ENCODE data around the gene EML1.

EML1 gene

DNA sequence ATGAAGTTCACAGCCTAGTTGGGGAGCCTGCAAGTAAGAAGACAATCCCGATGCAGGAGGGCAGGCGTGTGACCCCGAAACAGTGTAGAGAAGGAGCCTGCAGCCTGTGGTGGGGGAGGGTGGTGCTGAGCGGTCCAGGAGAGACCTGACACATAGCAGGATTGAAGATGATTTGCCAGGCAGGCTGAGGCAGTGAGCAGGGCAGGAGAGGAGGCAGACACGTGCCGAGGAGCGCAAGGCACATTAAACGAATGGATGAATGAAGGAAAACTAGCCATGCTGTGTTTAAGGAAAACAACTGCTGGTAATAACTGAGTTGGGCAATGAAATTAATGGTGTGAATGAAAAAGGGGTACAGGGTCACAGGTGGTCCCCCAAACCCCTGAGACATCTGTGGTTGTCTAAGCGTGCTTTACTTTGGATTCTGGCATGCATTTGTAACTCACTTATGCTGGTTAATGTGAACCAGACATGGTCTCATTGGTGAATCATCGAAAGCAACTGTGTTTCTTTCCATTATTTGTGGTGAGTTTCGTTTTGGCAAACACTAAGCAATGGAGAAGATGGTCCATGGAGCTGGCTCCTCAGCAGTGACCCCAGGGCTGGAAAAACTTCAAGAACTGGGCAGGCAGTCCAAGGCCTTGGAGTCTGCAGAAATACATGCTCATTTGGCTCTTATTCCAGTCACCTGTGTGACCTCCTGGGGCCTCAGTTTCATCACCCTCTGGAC is 175.1 kb downstream of the EML1 start:
- peak; percentile 52 for DNase-seq (ENCODE audit: low read depth)

DNA sequence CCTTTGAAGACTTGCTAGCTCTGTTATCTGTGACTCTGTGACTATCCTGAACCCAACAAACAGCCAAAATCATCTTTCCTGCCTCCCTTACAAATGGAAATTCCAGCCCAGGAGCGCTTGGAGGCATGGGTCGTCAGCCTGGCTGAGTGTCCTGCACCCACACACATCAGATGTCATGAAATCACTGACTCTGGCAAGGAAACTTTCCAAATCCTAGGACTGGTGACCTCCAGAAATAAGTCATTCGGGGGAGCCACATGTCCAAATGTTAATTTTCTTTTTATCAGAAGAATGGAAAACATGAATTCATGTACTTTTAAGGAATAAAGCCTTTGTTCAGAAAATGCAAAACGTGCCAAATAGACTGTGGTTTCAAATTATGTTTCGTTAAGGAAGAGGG is 175.7 kb downstream of the EML1 start:
- no peak for DNase-seq (ENCODE audit: low read depth)

DNA sequence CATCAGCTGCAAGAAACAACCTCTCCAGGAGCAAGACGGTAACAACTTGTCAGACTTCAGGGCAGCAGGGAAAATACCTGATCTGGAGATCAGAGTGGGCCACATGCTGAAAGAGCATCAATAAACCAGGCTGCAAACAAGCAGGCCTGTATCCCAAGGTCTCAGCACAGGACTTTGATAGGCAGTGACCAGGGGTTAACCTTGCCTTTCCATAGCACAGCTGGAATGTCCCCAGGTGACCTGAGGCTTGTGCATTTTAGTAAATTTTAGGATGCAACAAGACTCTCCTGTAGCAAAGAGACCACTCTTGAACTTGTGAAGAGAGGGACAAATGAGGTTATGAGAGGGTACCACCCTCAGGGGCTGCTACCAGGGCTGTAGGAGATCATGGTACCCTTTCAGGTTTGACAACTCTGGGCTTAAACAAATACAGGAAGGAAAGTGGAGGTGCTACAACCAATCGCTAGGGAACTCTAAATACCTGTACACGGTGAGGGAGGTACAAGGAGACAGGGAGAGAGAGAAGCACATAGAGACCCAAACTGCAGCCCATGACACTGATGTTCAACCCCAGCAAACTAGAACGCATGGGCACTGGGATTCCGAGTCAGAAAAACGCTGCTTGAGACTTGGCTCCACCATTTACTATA is 176.6 kb downstream of the EML1 start:
- DNase-seq (ENCODE audit: low read depth): no peak

DNA sequence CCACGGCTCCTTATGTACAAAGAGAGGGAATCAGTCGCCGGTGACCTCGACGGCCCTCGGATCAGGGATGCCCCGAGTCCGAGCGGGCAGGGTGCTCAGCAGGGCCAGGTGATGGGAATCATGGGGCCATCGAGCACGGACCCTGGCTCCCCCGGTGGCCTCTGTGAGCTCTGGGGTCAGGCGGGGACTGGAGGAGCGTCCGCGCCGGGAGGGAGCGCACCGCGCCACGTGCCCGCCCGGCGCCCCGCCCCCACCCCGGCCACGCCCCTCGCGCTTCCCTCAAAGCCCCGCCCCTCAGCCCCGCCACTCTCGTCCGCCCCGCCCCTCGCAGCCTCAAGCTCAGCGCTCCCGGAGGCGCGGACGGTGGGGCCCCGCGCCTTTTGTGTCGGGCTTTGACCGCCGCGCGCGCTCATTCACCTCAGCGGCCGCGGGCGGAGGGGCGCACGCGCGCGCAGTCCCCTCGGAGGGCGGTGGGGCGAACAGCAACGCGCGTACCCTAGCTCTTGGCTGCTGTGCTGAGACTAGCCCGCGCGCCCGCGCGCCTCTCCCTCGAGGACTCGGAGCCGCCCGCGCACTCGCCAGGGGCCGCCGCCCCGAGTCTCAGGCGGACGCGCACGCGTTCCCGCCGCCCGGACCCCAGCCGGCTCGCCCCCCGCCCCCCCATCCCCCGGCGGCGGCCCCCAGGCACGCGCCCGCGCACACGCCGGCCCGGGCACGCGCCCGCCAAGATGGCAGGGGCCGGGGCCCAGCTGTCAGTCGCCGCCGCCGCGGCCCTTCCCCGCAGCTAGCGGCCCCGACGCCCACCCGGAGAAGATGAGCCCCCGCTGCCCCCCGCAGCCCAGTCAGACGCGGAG is 178.1 kb downstream of the EML1 start:
- no peak for DNase-seq (ENCODE audit: low read depth)

DNA sequence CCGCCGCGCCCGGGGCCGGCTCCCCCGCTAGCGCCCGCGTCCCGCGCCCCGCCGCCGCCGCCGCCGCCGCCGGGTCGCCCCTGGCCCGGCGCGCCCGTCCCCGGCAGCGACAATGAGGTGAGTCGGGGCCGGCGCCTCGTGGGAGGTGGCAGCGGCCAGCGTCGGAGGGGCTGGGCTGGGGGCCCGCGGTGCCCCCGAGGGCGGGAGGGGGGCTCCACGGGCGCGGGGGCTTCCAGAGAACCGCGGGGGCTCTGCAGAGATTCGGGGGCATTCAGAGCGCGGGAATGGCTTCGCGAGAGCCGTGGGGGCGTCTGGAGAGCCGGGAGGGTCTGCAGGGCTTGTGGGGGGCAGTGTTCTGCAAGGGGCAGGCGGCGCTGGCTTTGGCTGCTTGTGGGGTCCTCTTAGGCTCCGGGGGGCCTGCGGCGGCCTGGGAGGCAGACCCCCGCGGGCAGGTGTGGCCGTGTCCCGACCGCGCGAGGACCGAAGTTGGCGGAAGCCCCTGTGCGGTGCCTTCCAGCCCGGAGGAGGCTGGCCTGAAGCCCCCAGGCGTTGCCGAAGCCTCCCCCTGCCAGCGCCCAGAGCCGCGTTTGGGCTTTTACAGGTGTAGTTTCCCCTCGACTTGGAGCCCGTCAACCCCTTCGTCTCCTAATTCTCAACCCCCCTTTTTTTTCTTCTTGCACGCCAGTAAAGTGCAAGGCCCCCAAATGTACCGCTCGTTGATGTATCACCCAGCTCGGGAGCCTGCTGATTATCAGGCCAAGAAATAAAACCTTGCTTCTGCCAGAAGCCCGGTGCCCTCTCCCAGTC is 178.9 kb downstream of the EML1 start:
- no peak for DNase-seq (ENCODE audit: low read depth)

DNA sequence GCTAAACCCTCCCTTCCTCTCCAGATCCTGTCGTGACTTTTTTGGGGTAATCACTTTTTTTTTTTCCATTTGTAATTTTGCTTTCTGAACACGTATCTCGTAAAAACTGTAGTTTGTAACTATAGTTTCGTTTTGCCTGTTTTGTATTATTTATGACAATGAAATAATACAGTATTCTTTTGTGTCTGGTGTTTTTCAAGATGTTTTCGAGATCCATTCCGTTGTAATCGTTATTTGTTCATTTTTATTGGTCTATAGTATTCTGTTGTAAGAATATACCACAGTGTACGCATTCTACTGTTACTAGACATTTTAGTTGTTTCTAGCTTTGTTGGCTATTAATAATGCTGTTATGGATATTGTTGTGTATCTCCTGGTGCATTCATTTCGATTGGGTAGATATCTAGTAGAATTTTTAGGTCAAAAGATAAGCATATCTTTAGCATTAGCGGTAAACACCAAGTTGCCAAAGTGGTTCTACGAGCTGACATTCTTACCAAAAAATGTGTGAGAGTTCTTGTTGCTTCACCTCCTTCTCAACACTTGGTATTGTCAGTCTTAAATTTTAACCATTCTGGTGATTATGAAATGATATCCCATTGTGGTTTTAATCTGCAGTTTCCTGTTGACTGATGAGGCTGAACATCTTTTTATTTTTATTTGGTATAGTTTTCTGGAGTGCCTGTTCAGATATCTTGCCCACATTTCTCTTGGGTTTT is 179.7 kb downstream of the EML1 start:
- DNase-seq (ENCODE audit: low read depth): no peak

DNA sequence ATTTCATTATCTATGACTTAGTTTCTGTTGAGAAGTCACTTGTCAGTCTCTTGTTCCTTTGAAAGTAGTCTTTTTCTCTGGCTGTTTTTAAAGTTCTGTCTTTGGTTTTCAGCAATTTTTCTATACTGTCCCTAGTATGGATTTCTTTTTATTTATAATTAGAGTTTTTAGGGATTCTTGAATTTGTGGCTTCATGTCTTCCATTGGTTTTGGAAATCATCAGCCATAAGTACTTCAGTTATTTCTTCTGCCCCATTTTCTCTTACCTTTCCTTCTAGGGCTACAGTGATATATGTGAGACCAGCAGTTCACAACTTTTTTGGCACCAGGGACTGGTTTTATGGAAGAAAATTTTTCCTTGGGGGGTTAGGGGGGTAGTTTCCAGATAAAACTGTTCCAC is 182.0 kb downstream of the EML1 start:
- DNase-seq (ENCODE audit: low read depth): no peak

DNA sequence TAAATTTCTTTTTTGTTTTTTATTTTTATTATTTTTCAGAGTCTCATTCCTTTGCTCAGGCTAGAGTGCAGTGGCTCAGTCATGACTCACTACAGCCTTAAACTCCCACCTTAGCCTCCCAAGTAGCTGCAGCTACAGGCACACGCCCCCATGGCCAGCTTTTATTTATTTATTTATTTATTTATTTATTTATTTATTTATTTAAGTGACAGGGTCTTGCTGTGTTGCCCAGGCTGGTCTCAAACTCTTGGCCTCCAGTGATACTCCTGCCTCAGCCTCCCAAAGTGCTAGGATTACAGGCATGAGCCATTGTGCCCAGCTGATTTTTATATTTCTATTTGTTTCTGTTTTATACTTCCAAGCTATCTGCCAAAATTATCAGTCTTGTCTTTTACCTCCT is 182.8 kb downstream of the EML1 start:
- no peak for DNase-seq (ENCODE audit: low read depth)

DNA sequence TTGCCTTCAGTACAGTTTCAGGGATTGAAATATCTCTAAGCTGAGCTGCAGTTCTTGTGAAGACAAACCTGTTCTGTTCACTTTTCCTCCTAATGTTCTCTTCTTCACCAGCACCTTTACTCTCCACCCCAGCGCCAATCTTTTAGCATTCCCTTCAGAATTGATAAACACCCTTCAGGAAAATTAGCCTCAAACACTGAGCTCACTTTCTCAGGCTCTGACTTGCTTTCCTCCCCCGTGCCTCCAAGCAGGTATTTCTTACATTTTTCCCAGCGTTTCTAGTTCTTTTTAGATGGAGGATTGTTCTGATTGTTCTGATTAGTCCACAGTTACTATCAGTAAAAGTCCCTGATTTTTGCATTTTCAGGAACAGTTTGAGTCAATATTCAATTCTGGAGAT is 183.5 kb downstream of the EML1 start:
- DNase-seq (ENCODE audit: low read depth): no peak

DNA sequence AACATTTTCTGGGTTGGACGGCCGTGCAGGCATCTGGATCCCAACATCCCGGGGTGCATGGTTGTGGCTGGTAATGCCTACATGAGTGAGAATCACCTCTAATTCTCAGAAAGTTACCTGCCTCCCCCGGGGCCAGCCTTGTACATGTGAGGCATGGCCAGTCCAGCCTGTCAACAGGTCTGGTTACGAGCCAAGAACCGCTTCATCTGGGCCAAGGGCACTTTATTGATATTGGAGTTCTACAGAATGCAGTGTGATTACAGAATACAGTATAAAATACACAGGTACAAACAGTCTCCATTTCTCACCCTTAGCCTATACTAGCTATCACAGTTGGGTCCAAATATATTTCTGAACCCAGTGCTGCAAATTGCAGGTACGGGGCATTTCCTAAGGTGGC is 187.1 kb downstream of the EML1 start:
- DNase-seq (ENCODE audit: low read depth): no peak

DNA sequence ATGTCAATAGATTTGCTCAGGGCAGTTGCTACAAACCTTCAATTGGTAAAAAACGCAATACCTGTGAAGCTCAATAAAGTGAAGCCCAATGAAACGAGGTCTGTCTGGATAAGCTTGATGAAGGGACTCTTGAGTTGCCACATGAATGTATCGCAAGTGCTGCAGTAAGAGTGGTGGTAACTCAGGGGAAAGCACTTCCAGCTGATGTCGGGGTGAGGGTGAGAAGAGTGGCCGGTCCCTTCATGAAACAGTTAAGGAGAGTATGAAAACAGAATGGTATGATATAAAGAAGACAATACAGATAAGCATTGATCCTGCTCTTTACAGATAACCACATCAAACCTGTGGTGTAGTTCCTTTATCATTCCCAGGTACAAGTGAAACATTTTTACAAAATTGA is 188.6 kb downstream of the EML1 start:
- no peak for DNase-seq (ENCODE audit: low read depth)

DNA sequence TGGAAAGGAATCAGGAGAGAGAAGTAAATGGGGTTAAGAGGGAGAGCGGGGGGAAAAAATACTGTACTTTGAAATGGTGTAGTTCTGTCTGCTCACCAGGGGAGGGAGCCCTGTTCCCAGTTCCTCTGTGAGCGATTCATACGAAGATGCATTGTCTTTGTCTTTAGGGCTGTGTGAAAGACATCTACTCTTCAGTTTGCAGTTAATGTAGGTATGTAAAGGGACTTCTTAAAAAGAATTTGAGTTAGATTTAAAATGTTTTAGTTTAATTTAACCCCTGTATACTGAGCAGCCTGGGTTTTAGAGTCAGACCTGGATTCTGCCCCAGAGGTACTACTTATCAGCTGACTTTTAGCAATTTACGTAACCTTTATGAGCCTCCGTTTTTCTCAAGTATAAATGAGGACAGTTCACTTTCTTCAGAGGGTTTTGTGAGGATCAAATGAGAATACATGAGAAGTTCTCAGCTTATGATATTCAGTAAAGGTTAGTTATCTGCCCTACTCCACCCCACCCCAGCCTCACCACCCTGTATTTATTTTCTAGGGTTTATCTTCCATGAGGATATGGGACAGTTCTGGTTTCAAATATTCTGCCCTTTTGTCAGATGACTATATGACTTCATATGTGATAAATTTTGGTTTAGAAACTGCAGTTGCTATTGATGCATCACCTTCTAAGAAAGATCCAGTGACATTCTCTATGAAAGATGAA is 189.5 kb downstream of the EML1 start:
- no peak for DNase-seq (ENCODE audit: low read depth)

DNA sequence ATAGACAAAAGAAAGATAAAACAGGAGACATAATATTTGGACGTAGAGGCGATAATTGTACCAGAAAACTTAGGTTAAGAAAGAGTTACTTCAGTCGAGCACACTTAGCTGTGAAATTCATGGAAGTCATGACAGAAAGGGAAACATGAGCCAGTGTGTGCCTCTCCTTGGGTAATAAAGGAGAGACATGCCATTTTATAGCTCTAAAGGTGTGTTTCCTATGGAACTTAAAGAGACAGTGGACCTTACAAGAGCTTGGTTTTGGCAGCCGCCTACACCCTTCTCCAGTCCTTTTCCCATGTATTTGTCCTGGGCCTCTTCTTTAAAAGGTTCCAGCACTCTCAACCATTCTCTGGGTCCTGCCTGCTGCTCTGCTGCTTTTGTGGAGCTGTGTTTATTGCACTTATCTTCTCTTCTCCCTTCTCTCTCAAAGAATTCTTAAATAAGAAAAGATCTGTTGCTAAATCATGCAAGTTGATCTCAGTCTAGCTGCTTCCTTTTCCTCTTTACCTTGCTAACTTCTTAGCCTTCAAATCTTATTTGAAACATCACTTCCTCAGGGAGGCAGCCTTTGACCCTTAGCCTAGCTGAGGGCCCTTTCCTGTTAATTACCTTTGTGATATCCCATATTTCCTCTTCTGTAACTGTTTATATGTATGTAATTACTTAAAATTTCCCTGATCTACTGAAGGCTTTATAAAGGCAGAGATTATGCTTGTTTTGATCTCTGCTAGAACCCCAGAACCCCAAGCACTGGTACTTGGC is 190.2 kb downstream of the EML1 start:
- no peak for DNase-seq (ENCODE audit: low read depth)

DNA sequence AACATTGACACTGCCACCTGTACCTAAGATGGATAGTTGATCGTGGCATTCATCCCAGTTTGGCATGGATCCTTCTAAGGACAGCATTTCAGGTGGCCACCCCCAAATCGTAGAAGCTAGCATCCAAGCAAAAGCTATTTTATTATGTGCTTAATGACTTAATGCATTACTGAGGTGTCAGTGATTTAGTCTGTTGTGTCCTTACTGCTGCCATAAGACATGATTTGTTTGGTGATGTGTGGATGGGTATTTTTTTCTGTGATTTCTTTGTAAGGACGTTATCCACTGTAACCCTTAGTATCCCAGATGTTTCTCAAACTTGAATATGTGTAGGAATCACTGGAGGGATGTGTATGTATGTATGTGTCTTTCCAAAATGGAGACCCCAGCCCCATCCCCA is 190.8 kb downstream of the EML1 start:
- no peak for DNase-seq (ENCODE audit: low read depth)

DNA sequence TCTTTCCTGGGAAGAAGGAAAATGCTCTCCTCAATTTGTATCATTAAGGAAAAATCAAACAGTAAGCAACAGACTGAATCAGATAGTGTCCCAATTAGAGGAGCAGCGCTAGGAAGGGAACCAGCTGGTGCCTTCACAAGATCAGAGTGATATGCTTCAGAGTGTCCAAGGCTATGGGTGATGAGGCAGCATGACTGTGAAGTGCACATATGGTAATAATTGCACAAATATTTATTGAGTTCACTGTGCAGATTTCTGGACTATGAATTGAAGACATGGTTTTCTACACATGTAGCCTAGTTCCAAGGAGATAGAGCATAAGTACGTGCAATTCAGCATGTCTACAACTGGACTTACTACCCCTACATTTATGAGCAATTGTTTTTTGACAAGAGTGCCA is 193.2 kb downstream of the EML1 start:
- DNase-seq (ENCODE audit: low read depth): no peak

DNA sequence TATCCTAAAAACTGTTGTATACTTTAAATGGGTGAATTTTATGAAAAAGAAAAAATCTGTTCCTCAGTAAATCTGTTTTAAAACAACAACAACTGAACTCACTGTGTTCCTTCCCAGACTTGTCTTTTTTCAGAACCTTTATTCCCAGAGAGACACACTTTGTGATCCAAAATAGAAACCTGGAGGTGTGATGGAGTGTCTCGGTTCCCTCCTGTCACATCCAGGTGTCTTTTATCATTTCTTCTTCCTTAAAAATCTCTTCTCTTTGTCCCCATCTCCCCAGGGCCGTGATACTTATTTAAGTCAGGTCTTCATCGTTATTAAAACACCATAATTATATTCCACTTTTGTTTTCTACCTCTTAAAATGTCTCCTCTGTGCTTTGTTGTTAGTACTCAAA is 195.8 kb downstream of the EML1 start:
- DNase-seq (ENCODE audit: low read depth): no peak

DNA sequence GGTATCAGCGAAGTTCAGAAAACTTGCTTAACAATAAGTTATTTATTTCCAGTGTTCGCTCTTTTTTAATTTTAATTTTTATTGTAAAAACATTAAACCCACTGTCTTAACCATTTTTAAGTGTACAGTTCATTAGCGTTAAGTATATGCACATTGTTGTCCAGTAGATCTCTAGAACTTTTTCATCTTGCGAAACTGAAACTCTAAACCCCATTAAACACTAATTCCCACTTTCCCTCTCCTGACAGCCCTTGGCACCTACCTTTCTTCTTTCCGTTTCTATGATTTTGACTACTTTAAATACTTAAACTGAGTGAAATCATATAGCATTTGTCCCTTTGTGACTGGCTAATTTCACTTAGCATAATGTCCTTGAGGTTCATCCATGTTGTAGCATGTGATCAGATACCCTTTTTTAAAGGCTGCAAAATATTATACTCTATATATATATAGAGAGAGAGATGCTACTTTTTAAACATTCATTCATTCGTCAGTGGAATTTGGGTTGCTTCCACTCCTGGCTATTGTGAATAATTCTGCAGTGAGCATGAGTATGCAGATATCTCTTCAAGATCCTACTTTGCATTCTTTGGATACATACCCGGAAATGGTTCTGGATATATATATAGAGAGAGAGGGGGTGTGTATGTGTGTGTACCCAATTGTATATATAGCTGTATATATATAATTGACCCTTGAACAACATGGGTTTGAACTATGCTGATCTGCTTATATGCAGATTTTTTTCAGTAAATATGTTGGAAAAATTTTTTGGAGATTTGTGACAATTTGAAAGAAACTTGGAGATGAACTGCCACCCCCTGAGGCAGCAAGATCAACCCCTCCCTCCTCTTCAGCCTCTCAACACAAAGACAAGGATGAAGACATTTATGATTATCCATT is 197.3 kb downstream of the EML1 start:
- no peak for DNase-seq (ENCODE audit: low read depth)

DNA sequence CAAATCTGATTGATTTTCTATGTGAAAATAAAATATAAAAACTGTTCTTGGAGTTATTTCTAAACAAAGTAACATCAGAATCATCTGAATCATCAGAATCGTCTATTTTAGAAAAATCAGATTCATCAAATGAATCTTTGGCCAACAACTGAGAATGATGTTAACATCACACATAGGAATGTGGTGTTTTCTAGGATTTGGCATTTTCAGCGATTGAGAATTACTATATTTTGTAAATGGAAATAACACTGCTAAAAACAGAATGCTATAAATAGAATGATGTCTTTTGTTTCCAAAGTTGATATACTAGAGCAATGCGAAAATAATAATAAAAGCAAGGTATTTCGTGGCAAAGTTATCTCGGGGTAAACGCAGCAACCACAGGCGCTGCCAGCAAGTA is 198.1 kb downstream of the EML1 start:
- DNase-seq (ENCODE audit: low read depth): no peak
